GM12878 (cell line): ENCODE data around the gene POLR2F. TPM values are rescaled to one million over a fixed set of nuclear protein-coding genes. Genes with fewer than 3 reads are reported as not detected.

ENCODE experiments used
- ATAC-seq: fragments of 200-7000 bp; cut with Tn5 transposase; 3 replicates; pipeline ENCODE4 v1.9.1; 2020; ENCODE audit warnings: mild to moderate bottlenecking, moderate library complexity
- BruUV-seq: library from RNA; stranded (reverse); fragments of 400-500 nt; replicated peaks from 2 replicates; lab custom pipeline; 2021; lab: Mats Ljungman, UMichigan
- CTCF ChIA-PET: fragments of 300-600 bp; sonication (Branson Sonifier 250); formaldehyde crosslinking; extraction: SDS; loops from one replicate; lab custom pipeline; 2021; ENCODE audit warnings: inconsistent platforms; lab: Yijun Ruan, JAX
- POLR2A ChIA-PET: fragments of 350-600 bp; formaldehyde crosslinking; extraction: SDS; loops from one replicate; lab custom pipeline; 2021; ENCODE audit warnings: inconsistent platforms; lab: Charles Lee
- RAD21 ChIA-PET: fragments of 300-600 bp; sonication (Branson Sonifier 250); formaldehyde crosslinking; loops from one replicate; lab custom pipeline; 2023; ENCODE audit warnings: antibody characterized with exemption; ENCODE audit not compliant: unreplicated experiment; lab: Charles Lee
- SMC1A ChIA-PET: fragments of 300-600 bp; sonication (Branson Sonifier 250); formaldehyde crosslinking; loops from one replicate; lab custom pipeline; 2023; ENCODE audit not compliant: unreplicated experiment, uncharacterized antibody; lab: Charles Lee
- DNase-seq: peaks from one replicate; pipeline ENCODE4 v3.0.0-alpha.2; 2011; ENCODE audit warnings: low read depth, low spot score
- FAIRE-seq: peaks from 3 replicates; lab custom pipeline; 2011; peaks lifted over from hg19 to GRCh38; lab: Jason Lieb, UNC
- H2AFZ ChIP-seq: 2 replicates; pipeline ENCODE4 v1.6.0; 2011; ENCODE audit warnings: low read depth, low read length, control low read depth; ENCODE audit not compliant: control insufficient read depth
- H3K27ac ChIP-seq: 2 replicates; pipeline ENCODE4 v1.5.1; 2011; ENCODE audit warnings: control low read depth; ENCODE audit not compliant: control insufficient read depth, insufficient read depth
- H3K27me3 ChIP-seq, 2 experiments: replicated peaks in 1 of 2; 2 replicates each; pipeline versions ENCODE4 v1.6.0 to v1.6.1; 2011; ENCODE audit warnings: low read length in 1 of 2; ENCODE audit not compliant: control insufficient read depth in 2 of 2, insufficient read depth in 2 of 2
- H3K36me3 ChIP-seq, 2 experiments: 2 replicates each; pipeline ENCODE4 v1.5.1; 2011; ENCODE audit warnings: low read length in 1 of 2; ENCODE audit not compliant: control insufficient read depth in 2 of 2, insufficient read depth in 2 of 2
- H3K4me1 ChIP-seq: 2 replicates; pipeline ENCODE4 v1.6.1; 2011; ENCODE audit warnings: mild to moderate bottlenecking, low read length, moderate library complexity, mixed read lengths; ENCODE audit not compliant: control insufficient read depth, insufficient read depth
- H3K4me2 ChIP-seq: 2 replicates; pipeline ENCODE4 v1.6.0; 2011; ENCODE audit warnings: control low read depth; ENCODE audit not compliant: control insufficient read depth, insufficient read depth
- H3K4me3 ChIP-seq: fragments of 200-600 bp; sonication (generic); 2 replicates; pipeline ENCODE4 v1.5.1; 2016
- H3K79me2 ChIP-seq: 2 replicates; pipeline ENCODE4 v1.6.0; 2011; ENCODE audit warnings: low read length; ENCODE audit not compliant: control insufficient read depth, insufficient read depth
- H3K9ac ChIP-seq: 2 replicates; pipeline ENCODE4 v1.8.0; 2011; ENCODE audit warnings: low read length, control low read depth, mixed read lengths; ENCODE audit not compliant: control insufficient read depth, insufficient read depth
- H3K9me3 ChIP-seq: replicated peaks from 3 replicates; pipeline ENCODE4 v1.5.1; 2011; ENCODE audit warnings: mild to moderate bottlenecking, low read length; ENCODE audit not compliant: control insufficient read depth, insufficient read depth
- H4K20me1 ChIP-seq: 2 replicates; pipeline ENCODE4 v1.6.0; 2011; ENCODE audit not compliant: control insufficient read depth, insufficient read depth
- BCL3 ChIP-seq: IDR thresholded peaks from 2 replicates; pipeline ENCODE4 v1.6.1; 2011; ENCODE audit warnings: borderline replicate concordance, low read depth, mild to moderate bottlenecking, moderate library complexity, low read length; ENCODE audit not compliant: insufficient read depth, poor library complexity, severe bottlenecking
- CEBPB ChIP-seq, 2 experiments: fragments of 150-350 bp in 1 of 2; IDR thresholded peaks; 2 replicates each; pipeline ENCODE4 v1.6.1; 2012 to 2014; ENCODE audit warnings: low read depth in 2 of 2, low read length in 2 of 2, borderline replicate concordance in 1 of 2, inconsistent platforms in 1 of 2
- KDM1A ChIP-seq: fragments of 200-600 bp; sonication (generic); IDR thresholded peaks from 2 replicates; pipeline ENCODE4 v1.6.1; 2016; ENCODE audit warnings: borderline replicate concordance
- PBX3 ChIP-seq: IDR thresholded peaks from 2 replicates; pipeline ENCODE4 v1.6.1; 2011; ENCODE audit warnings: mild to moderate bottlenecking, low read depth, low read length, moderate library complexity; ENCODE audit not compliant: insufficient replicate concordance
- STAT1 ChIP-seq: fragments of 450-650 bp; conservative IDR thresholded peaks from 2 replicates; pipeline ENCODE4 v1.6.1; 2014; ENCODE audit warnings: antibody characterized with exemption, mild to moderate bottlenecking
- WGBS: methylation state at CpG from one replicate; pipeline ENCODE4 v1.1.6; 2016; ENCODE audit warnings: low lambda C conversion rate; ENCODE audit not compliant: insufficient replicate concordance, insufficient coverage; ENCODE audit errors: missing lambda C conversion rate; 5-methylcytosine and 5-hydroxymethylcytosine counted together
- in situ Hi-C: fragments of 300-500 bp; cut with MboI; formaldehyde crosslinking; loops from 9 replicates; pipeline ENCODE4 v1.14.3; 2018; ENCODE audit warnings: mixed read lengths
- intact Hi-C: fragments of 100-400 bp; cut with micrococcal nuclease; formaldehyde crosslinking; loops from one replicate; pipeline ENCODE4 v1.14.2; 2022; ENCODE audit not compliant: unreplicated experiment
- polyA plus RNA-seq, 11 experiments: library from polyadenylated mRNA; depleted of rRNA in 4 of 11; unstranded in 6 of 11; stranded (reverse) in 5 of 11; fragments of >200 nt; fragmentation: Nextera tagmentation in 4 of 11; fragmentation: Illumina TruSeq in 1 of 11; extraction: Ambion mirVana in 4 of 11; extraction: Trizol in 1 of 11; gene quantifications; 1 replicate in 1 of 11; 2 replicates in 10 of 11; pipeline versions ENCODE4 v1.2.1 to v1.2.3, GENCODE V29; 2011 to 2016; ENCODE audit warnings: inconsistent platforms in 2 of 11, missing spikeins in 2 of 11, low read depth in 1 of 11
- total RNA-seq, 4 experiments: library from RNA; depleted of rRNA in 3 of 4; stranded (reverse); fragments of >200 nt in 3 of 4; fragmentation: Illumina TruSeq in 1 of 4; extraction: Trizol in 1 of 4; gene quantifications; 2 replicates each; pipeline versions ENCODE4 v1.2.1 to v1.2.3, GENCODE V29; 2013 to 2021

Gene POLR2F
- total and polyA plus RNA-seq, 10 of the 15 experiments (the other 5 are each of a cell fraction or from before 2014, with no cell fraction given), result 71.9 to 218 (median 100.0) TPM

DNA sequence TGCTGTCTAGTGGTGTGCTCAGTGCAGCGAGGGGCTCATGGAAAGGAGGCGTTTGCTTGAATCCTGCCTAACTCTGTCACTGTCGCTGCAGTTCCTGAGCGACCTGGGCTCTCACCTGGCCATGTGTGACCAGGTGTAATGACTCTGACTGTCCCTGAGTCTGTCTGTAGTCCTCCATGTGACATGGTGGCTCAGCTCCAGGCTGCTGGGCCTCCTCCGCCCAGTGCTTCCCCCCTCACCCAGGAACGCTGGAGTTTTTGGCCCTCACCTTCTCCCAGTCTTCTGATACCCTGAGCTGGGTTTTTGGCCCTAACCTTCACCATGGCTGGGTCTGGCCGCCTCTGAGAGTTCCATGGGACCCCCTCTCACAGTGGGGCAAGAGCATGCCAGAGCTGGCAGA is 27.1 kb upstream of the POLR2F start:
- H3K9ac ChIP-seq, result no peak overlapping the region
- H4K20me1 ChIP-seq, result no peaks in the 10 kb centered on the region
- CTCF ChIA-PET, result interaction anchor here (0.6 kb wide), 2 partner anchors 48 to 738 kb away, joined by 3 read pairs; no protein-coding TSS in a partner anchor
- H3K27me3 ChIP-seq, result no peaks in the 10 kb centered on the region
- no peak for FAIRE-seq
- BruUV-seq, result no TSS peak
- RAD21 ChIA-PET, result no interaction called here
- no peaks in the 10 kb centered on the region for H3K79me2 ChIP-seq
- peaks cover 3 to 6% of the 10 kb centered on the region in 2 experiments; a peak in 3 of 4 replicates for H3K36me3 ChIP-seq
- H2AFZ ChIP-seq, result no peak overlapping the region
- no peak overlapping the region for H3K27ac ChIP-seq
- no peaks in the 10 kb centered on the region for H3K9me3 ChIP-seq
- H3K4me1 ChIP-seq, result 0 out of 2 replicates have a peak, but pooled peaks cover 3% of the 10 kb centered on the region
- POLR2A ChIA-PET, result interaction anchor here (0.6 kb wide), 1 partner anchor 338 kb away, joined by 4 read pairs; no protein-coding TSS in a partner anchor
- H3K4me3 ChIP-seq, result no peak overlapping the region
- DNase-seq, result no peak
- SMC1A ChIA-PET, result no interaction called here
- WGBS, result 97% methylated on average over 7 of the region's 7 CpGs
- TF ChIP-seq BCL3 (peak; percentile 91), KDM1A (no peak), STAT1 (no peak), CEBPB (IDR thresholded peaks at IDR 0.05; ENCODE audit: borderline replicate concordance in 1 of 2, low read depth in 2 of 2, low read length in 2 of 2) (no peak), PBX3 (peak; percentile 11)
- in situ Hi-C loops (no loop called here), intact Hi-C loops (no loop called here)
- no peak for ATAC-seq
- H3K4me2 ChIP-seq, result no peak overlapping the region
